Liver (tissue), 3 donors: ENCODE results near the gene MTARC1.

Experiments used
- JUND ChIP-seq, 2 donors: IDR thresholded peaks; 2 replicates each; pipeline ENCODE4 v1.6.1; 2016; ENCODE audit warnings: antibody characterized with exemption in 2 of 2
- MAX ChIP-seq: IDR thresholded peaks from 2 replicates; pipeline ENCODE4 v1.6.1; 2016; ENCODE audit warnings: antibody characterized with exemption
- NR2F2 ChIP-seq: IDR thresholded peaks from 2 replicates; pipeline ENCODE4 v1.6.1; 2016; ENCODE audit warnings: antibody characterized with exemption
- RAD21 ChIP-seq, 2 donors: IDR thresholded peaks; 2 replicates each; pipeline ENCODE4 v1.6.1; 2016; ENCODE audit warnings: antibody characterized with exemption in 2 of 2, mild to moderate bottlenecking in 2 of 2
- RXRA ChIP-seq, 2 donors: IDR thresholded peaks; 2 replicates each; pipeline ENCODE4 v1.6.1; 2017 to 2018; ENCODE audit warnings: antibody characterized with exemption in 2 of 2, mild to moderate bottlenecking in 1 of 2
- TAF1 ChIP-seq: conservative IDR thresholded peaks from 2 replicates; pipeline ENCODE4 v1.6.1; 2016; ENCODE audit warnings: antibody characterized with exemption, mild to moderate bottlenecking
- YY1 ChIP-seq: IDR thresholded peaks from 2 replicates; pipeline ENCODE4 v1.6.1; 2016; ENCODE audit warnings: antibody characterized with exemption, mild to moderate bottlenecking
- TF ChIP-seq, protein P1 (sequence below): fragments of 150-350 bp; IDR thresholded peaks from 2 replicates; pipeline ENCODE4 v1.5.1; 2017; ENCODE audit warnings: improper control_type of control experiment, low read depth, low read length; ENCODE audit not compliant: missing input control
- TF ChIP-seq, protein P2 (sequence below): IDR thresholded peaks from 2 replicates; pipeline ENCODE4 v1.6.1; 2016; ENCODE audit warnings: antibody characterized with exemption, mild to moderate bottlenecking
- TF ChIP-seq, protein P3 (sequence below): IDR thresholded peaks from 2 replicates; pipeline ENCODE4 v1.6.1; 2016; ENCODE audit warnings: antibody characterized with exemption
- donor health status: healthy.
- donor health status: healthy.

- TF ChIP-seq MAX = no peak
- TF ChIP-seq, protein P1, sequence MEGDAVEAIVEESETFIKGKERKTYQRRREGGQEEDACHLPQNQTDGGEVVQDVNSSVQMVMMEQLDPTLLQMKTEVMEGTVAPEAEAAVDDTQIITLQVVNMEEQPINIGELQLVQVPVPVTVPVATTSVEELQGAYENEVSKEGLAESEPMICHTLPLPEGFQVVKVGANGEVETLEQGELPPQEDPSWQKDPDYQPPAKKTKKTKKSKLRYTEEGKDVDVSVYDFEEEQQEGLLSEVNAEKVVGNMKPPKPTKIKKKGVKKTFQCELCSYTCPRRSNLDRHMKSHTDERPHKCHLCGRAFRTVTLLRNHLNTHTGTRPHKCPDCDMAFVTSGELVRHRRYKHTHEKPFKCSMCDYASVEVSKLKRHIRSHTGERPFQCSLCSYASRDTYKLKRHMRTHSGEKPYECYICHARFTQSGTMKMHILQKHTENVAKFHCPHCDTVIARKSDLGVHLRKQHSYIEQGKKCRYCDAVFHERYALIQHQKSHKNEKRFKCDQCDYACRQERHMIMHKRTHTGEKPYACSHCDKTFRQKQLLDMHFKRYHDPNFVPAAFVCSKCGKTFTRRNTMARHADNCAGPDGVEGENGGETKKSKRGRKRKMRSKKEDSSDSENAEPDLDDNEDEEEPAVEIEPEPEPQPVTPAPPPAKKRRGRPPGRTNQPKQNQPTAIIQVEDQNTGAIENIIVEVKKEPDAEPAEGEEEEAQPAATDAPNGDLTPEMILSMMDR = no peak
- TF ChIP-seq TAF1 = no peak
- no peak for TF ChIP-seq JUND (IDR thresholded peaks at IDR 0.05)
- TF ChIP-seq RXRA (IDR thresholded peaks at IDR 0.05) = no peak
- no peak for TF ChIP-seq YY1
- TF ChIP-seq NR2F2 = no peak
- TF ChIP-seq, protein P2, sequence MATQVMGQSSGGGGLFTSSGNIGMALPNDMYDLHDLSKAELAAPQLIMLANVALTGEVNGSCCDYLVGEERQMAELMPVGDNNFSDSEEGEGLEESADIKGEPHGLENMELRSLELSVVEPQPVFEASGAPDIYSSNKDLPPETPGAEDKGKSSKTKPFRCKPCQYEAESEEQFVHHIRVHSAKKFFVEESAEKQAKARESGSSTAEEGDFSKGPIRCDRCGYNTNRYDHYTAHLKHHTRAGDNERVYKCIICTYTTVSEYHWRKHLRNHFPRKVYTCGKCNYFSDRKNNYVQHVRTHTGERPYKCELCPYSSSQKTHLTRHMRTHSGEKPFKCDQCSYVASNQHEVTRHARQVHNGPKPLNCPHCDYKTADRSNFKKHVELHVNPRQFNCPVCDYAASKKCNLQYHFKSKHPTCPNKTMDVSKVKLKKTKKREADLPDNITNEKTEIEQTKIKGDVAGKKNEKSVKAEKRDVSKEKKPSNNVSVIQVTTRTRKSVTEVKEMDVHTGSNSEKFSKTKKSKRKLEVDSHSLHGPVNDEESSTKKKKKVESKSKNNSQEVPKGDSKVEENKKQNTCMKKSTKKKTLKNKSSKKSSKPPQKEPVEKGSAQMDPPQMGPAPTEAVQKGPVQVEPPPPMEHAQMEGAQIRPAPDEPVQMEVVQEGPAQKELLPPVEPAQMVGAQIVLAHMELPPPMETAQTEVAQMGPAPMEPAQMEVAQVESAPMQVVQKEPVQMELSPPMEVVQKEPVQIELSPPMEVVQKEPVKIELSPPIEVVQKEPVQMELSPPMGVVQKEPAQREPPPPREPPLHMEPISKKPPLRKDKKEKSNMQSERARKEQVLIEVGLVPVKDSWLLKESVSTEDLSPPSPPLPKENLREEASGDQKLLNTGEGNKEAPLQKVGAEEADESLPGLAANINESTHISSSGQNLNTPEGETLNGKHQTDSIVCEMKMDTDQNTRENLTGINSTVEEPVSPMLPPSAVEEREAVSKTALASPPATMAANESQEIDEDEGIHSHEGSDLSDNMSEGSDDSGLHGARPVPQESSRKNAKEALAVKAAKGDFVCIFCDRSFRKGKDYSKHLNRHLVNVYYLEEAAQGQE = no peak
- no peak for TF ChIP-seq RAD21 (IDR thresholded peaks at IDR 0.05)
- TF ChIP-seq, protein P3, sequence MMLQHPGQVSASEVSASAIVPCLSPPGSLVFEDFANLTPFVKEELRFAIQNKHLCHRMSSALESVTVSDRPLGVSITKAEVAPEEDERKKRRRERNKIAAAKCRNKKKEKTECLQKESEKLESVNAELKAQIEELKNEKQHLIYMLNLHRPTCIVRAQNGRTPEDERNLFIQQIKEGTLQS = no peak
These were observed 31.8 kb upstream of the MTARC1 start for GRCh38 chr1:220754918-220755295.
